CD4-positive, alpha-beta T cell (primary cell): ENCODE results near the gene RIPOR3. TPM values are rescaled to one million over a fixed set of nuclear protein-coding genes. Genes with fewer than 3 reads are reported as not detected.

Experiments used
- ATAC-seq: fragments of 200-7000 bp; cut with Tn5 transposase; one replicate; pipeline ENCODE4 v1.10.0; 2022; ENCODE audit warnings: mild to moderate bottlenecking; ENCODE audit not compliant: poor library complexity
- CTCF ChIA-PET: fragments of 350-600 bp; sonication (Branson Sonifier 250); formaldehyde crosslinking; loops from one replicate; lab custom pipeline; 2021; ENCODE audit warnings: antibody characterized with exemption, inconsistent platforms; lab: Charles Lee
- POLR2A ChIA-PET: fragments of 350-600 bp; sonication (Branson Sonifier 250); formaldehyde crosslinking; loops from one replicate; lab custom pipeline; 2021; ENCODE audit warnings: antibody characterized with exemption, inconsistent platforms; lab: Charles Lee
- DNase-seq, 14 experiments: peaks; one replicate each; pipeline ENCODE4 v3.0.0-alpha.2; 2013 to 2020; ENCODE audit warnings: mixed read lengths in 2 of 14
- H3K27ac ChIP-seq, 2 donors: one replicate each; pipeline versions ENCODE4 v1.5.1 to v1.7.0; 2013; ENCODE audit warnings: low read length in 2 of 2, low read depth in 1 of 2, mild to moderate bottlenecking in 1 of 2
- H3K27me3 ChIP-seq, 2 experiments: 1 replicate in 1 of 2; 2 replicates in 1 of 2; pipeline versions ENCODE4 v1.6.1 to v1.7.0; 2013; ENCODE audit warnings: low read length in 2 of 2, control low read depth in 1 of 2, mild to moderate bottlenecking in 1 of 2, moderate library complexity in 1 of 2; ENCODE audit not compliant: insufficient read depth in 2 of 2, control insufficient read depth in 1 of 2
- H3K36me3 ChIP-seq: one replicate; pipeline ENCODE4 v1.6.1; 2013; ENCODE audit warnings: low read length, control low read depth; ENCODE audit not compliant: insufficient read depth
- H3K4me1 ChIP-seq: one replicate; pipeline ENCODE4 v1.6.1; 2013; ENCODE audit warnings: low read length, control low read depth; ENCODE audit not compliant: insufficient read depth
- H3K4me3 ChIP-seq: one replicate; pipeline ENCODE4 v1.5.1; 2013; ENCODE audit warnings: mild to moderate bottlenecking, low read length, moderate library complexity
- H3K9me3 ChIP-seq, 2 experiments: 1 replicate in 1 of 2; 2 replicates in 1 of 2; pipeline versions ENCODE4 v1.6.1 to v1.7.0; 2013; ENCODE audit warnings: low read length in 2 of 2, mild to moderate bottlenecking in 2 of 2, control low read depth in 1 of 2, moderate library complexity in 1 of 2; ENCODE audit not compliant: control insufficient read depth in 1 of 2, insufficient read depth in 1 of 2
- H3K27ac Mint-ChIP-seq: one replicate; pipeline ENCODE4 v1.8.0; 2020; ENCODE audit warnings: mixed read lengths
- H3K27me3 Mint-ChIP-seq: one replicate; pipeline ENCODE4 v1.8.0; 2021; ENCODE audit warnings: mixed read lengths
- H3K36me3 Mint-ChIP-seq: one replicate; pipeline ENCODE4 v1.8.0; 2021; ENCODE audit warnings: low read depth, mixed read lengths
- H3K4me1 Mint-ChIP-seq: one replicate; pipeline ENCODE4 v1.8.0; 2021; ENCODE audit warnings: low read depth, mixed read lengths
- H3K4me3 Mint-ChIP-seq: one replicate; pipeline ENCODE4 v1.8.0; 2020; ENCODE audit warnings: mild to moderate bottlenecking, mixed read lengths
- H3K9me3 Mint-ChIP-seq: one replicate; pipeline ENCODE4 v1.8.0; 2020; ENCODE audit warnings: mixed read lengths
- CTCF ChIP-seq: fragments of 200-600 bp; IDR thresholded peaks from one replicate; pipeline ENCODE4 v1.8.0; 2022; ENCODE audit warnings: antibody characterized with exemption, mild to moderate bottlenecking
- intact Hi-C, 2 experiments: fragments of 100-400 bp; cut with DNase I in 1 of 2; cut with micrococcal nuclease in 1 of 2; formaldehyde crosslinking; loops; one replicate each; pipeline versions ENCODE4 v1.15.1 to v1.9.0; 2023 to 2025; cut with DNase I, micrococcal nuclease
- total RNA-seq, 174 experiments: library from RNA in 2 of 174; stranded (reverse) in 2 of 174; gene quantifications; one replicate each; pipeline ENCODE4 v1.2.3 and lab custom pipeline; 2021 to 2026

The RIPOR3 gene
- total RNA-seq, 2 experiments from 2014 or later, result not detected

DNA sequence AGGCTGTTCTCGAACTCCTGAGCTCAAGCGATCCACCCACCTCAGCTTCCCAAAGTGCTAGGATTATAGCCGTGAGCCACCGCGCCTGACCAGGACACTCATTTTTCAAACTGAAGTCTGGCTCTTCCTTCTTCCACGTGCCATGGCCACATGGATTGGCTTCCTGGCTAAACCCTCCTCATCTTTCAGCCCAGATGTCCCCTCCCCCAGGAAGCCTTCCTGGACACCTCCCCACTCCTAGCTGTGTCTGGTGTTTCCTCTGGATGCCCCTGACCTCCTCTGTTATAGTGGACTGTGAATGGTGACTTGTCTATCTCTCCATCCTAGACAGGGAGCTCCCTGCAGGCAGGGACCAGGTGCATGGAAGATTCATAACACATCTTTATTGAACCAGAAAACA, 57.2 kb downstream of the RIPOR3 start:
- no peak overlapping the region for H3K4me3 ChIP-seq
- no peaks in the 10 kb centered on the region for H3K36me3 Mint-ChIP-seq
- ChIA-PET CTCF (no interaction called here), POLR2A (no interaction called here)
- TF ChIP-seq CTCF, result no peak
- no peaks in the 10 kb centered on the region for H3K4me1 Mint-ChIP-seq
- no peak overlapping the region for H3K4me3 Mint-ChIP-seq
- H3K27me3 Mint-ChIP-seq, result no peaks in the 10 kb centered on the region
- H3K27me3 ChIP-seq, result no peaks in the 10 kb centered on the region
- no peaks in the 10 kb centered on the region for H3K36me3 ChIP-seq
- no peaks in the 10 kb centered on the region for H3K4me1 ChIP-seq
- ATAC-seq, result no peak
- H3K9me3 ChIP-seq, result no peaks in the 10 kb centered on the region
- DNase-seq, result no peak
- no peak overlapping the region for H3K27ac ChIP-seq
- H3K9me3 Mint-ChIP-seq, result no peaks in the 10 kb centered on the region
- H3K27ac Mint-ChIP-seq, result no peak overlapping the region
- intact Hi-C loops, result no loop called here

GRCh38 chr20:50633361-50633760, 58.0 kb downstream of the RIPOR3 start:
- no peak for TF ChIP-seq CTCF
- ChIA-PET POLR2A (no interaction called here), CTCF (no interaction called here)
- Histone ChIP-seq H3K4me3 (no peak overlapping the region), H3K4me1 (no peaks in the 10 kb centered on the region), H3K27me3 (no peaks in the 10 kb centered on the region), H3K9me3 (no peaks in the 10 kb centered on the region), H3K36me3 (no peaks in the 10 kb centered on the region), H3K27ac (no peak overlapping the region)
- no peaks in the 10 kb centered on the region for H3K27me3 Mint-ChIP-seq
- intact Hi-C loops, result no loop called here
- H3K9me3 Mint-ChIP-seq, result no peaks in the 10 kb centered on the region
- no peak overlapping the region for H3K27ac Mint-ChIP-seq
- no peak for DNase-seq
- no peaks in the 10 kb centered on the region for H3K4me1 Mint-ChIP-seq
- no peak overlapping the region for H3K4me3 Mint-ChIP-seq
- no peak for ATAC-seq
- no peaks in the 10 kb centered on the region for H3K36me3 Mint-ChIP-seq

DNA sequence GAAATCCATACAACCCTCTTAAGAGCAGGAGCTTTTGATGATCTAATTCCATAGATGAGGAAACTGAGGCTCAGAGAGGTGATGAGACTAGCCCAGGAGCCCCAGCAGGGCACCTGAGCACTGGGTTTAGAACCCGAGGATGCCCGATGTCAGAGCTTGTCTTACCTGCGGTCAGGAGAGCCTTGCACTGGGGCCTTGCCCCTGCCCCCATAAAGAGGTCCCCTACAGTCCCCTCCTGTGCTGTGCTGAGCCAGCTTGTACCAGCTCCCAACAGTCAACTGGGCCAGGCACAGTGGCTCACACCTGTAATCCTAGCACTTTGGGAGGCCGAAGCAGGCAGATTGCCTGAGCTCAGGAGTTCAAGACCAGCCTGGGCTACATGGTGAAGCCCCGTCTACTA, 58.6 kb downstream of the RIPOR3 start:
- H3K36me3 ChIP-seq, result no peaks in the 10 kb centered on the region
- ChIA-PET CTCF (no interaction called here), POLR2A (no interaction called here)
- no peak overlapping the region for H3K27ac Mint-ChIP-seq
- ATAC-seq, result no peak
- no peaks in the 10 kb centered on the region for H3K27me3 ChIP-seq
- no peak for DNase-seq
- no peak for TF ChIP-seq CTCF
- no peak overlapping the region for H3K27ac ChIP-seq
- H3K27me3 Mint-ChIP-seq, result no peaks in the 10 kb centered on the region
- H3K36me3 Mint-ChIP-seq, result no peaks in the 10 kb centered on the region
- intact Hi-C loops, result no loop called here
- no peaks in the 10 kb centered on the region for H3K4me1 Mint-ChIP-seq
- no peak overlapping the region for H3K4me3 Mint-ChIP-seq
- no peaks in the 10 kb centered on the region for H3K9me3 Mint-ChIP-seq
- H3K4me3 ChIP-seq, result no peak overlapping the region
- no peaks in the 10 kb centered on the region for H3K9me3 ChIP-seq
- H3K4me1 ChIP-seq, result no peaks in the 10 kb centered on the region
